C4-2B (cell line): ENCODE data around the gene PM20D2.

Experiments used
- H3K27ac ChIP-seq: fragments of 450-650 bp; 2 replicates; pipeline ENCODE4 v1.5.1; 2017
- ZFX ChIP-seq: fragments of 450-650 bp; IDR thresholded peaks from 2 replicates; pipeline ENCODE4 v1.6.1; 2017
- TF ChIP-seq, protein P1 (sequence below): fragments of 450-650 bp; conservative IDR thresholded peaks from 2 replicates; pipeline ENCODE4 v1.5.1; 2017; ENCODE audit warnings: mild to moderate bottlenecking

The PM20D2 gene

DNA sequence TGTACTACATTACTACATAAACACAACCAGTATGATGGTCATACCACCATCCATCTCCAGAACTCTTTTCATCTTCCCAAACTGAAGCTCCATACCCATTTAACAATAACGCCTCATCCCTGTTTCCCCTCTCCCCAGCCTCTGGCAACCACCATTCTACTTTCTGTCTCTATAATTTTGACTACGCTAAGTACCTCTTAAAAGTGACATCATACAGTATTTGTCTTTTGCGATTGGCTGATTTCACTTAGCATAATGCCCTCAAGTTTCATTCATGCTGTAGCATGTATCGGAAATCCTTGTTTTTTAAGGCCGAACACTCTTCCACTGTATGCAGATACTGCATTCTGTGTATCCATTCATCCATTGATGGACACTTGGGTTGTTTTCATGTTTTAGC, 41.6 kb downstream of the PM20D2 start:
- TF ChIP-seq ZFX: no peak
- TF ChIP-seq, protein P1, sequence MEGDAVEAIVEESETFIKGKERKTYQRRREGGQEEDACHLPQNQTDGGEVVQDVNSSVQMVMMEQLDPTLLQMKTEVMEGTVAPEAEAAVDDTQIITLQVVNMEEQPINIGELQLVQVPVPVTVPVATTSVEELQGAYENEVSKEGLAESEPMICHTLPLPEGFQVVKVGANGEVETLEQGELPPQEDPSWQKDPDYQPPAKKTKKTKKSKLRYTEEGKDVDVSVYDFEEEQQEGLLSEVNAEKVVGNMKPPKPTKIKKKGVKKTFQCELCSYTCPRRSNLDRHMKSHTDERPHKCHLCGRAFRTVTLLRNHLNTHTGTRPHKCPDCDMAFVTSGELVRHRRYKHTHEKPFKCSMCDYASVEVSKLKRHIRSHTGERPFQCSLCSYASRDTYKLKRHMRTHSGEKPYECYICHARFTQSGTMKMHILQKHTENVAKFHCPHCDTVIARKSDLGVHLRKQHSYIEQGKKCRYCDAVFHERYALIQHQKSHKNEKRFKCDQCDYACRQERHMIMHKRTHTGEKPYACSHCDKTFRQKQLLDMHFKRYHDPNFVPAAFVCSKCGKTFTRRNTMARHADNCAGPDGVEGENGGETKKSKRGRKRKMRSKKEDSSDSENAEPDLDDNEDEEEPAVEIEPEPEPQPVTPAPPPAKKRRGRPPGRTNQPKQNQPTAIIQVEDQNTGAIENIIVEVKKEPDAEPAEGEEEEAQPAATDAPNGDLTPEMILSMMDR: no peak
- H3K27ac ChIP-seq: no peak overlapping the region

DNA sequence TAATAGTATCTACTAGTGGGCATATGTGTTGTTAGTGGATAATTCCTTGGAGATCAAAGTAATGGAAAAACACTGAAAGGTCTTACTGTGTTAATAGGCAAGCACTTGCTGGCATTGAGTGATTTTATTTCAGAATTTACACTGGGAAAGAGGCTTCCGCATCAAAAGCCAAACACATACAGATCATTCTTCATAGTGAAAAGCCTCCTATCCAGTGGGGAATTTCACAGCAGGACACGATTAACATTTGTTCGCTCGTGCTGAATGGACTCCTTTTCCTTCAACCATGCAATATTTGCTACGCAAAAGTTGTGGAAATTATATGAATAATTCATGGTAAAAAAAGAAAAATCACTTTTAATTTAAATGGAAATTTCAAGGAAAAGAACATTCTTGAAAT, 44.9 kb downstream of the PM20D2 start:
- TF ChIP-seq, protein P1: no peak
- no peak for TF ChIP-seq ZFX
- no peak overlapping the region for H3K27ac ChIP-seq

DNA sequence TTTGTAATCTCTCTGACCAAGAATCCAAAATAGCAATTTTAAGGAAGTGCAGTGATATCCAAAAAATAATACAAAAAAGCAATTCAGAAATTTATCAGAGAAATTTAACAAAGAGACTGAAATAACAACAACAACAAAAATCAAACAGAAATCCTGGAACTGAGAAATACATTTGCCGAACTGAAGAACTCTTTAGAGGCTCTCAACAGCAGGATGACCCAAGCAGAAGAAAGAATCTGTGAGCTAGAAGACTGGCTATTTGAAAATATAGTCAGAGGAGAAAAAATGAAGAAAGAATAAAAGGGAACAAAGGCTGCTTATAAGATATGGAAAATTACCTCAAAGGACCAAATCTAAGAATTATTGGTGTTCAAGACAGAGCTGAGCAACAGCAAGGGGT, 48.7 kb downstream of the PM20D2 start:
- no peak overlapping the region for H3K27ac ChIP-seq
- TF ChIP-seq ZFX: no peak
- TF ChIP-seq, protein P1: no peak

DNA sequence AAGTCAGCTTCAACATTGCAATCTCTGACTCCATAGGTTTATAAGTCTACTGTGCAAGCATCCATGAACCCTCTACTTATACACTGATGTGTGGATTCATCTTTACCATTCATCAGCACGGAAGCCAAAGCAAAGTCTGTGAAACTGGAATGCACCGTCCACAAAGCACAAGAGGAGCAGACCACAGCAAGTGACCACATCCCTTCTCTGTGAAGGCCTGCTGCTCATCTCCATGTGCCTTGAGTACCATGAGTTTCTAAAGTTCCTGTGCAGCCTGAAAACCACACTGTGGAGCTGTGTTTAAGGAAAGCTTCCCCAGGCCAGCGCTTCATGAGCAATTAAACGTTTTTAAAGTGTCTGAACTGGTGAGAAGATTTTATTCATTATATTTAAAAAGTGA, 51.3 kb downstream of the PM20D2 start:
- H3K27ac ChIP-seq: no peak overlapping the region
- no peak for TF ChIP-seq ZFX
- TF ChIP-seq, protein P1: no peak

DNA sequence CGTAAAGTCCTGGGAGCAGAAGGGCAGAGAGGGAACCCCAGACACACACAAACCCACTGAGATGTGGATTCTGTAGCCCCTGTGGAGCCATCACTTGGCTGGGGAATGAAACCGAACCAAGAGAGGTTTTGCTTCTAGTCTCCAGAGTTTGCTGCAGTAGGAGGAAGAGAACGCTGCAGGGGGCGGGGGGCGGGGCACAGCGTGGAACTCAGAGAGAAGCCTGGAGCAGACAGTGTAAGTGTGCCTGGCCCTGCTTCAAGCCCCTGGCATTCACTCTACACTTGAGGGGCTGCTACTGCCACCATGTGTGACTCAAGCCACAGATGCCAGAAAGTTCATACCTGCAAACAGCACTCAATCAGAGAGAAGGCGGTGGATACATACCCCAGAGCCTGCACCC, 52.4 kb downstream of the PM20D2 start:
- TF ChIP-seq, protein P1: no peak
- no peak for TF ChIP-seq ZFX
- H3K27ac ChIP-seq: no peak overlapping the region

DNA sequence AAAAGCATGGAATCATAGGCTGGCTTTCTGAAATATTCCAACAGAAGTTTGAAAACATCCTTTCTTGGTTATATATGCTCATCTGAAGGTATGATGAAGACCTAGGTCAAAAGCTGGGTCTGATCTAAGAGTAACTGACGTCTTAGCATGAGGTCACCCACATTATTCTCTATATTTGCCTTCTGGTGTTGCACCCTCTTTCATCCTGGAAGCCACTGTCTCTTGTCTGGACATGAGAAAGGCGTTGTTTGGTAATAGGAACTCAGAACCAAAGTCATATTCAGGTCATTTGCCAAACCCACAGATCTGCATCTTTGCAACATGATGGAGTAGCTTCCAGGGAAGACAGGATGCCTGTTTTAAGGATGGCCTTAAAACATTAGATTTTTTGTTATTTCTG, 53.7 kb downstream of the PM20D2 start:
- TF ChIP-seq ZFX: no peak
- TF ChIP-seq, protein P1: no peak
- H3K27ac ChIP-seq: no peak overlapping the region

DNA sequence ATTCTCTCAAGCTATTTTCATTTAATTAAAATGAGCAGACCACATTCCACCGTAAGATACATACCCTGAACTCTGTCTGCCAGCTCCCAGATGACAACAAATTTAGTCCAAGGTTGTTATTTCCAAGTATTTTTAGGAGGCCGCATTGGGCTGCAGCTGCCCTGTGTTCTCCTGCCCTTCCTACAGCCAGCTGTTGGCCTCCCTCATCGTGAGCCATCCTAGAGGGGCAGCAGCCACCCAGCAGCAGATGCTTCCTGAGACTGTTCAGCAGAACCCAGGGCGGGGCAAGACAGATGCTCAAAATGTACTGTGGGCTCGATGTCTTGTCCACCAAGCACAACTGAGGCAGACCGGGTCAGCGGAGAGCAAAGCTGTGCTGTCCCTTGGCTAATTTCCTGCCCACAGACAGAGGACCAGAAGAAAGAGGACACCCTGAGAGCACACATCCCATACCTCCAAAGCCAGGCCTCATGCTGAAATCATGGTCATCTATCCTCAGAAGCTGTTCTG, 54.9 kb downstream of the PM20D2 start:
- TF ChIP-seq ZFX: no peak
- TF ChIP-seq, protein P1: no peak
- no peak overlapping the region for H3K27ac ChIP-seq
